ENCODE measurements around the gene AFF3.
"Not testable (repeated sequence)": the region's sequence is repeated elsewhere in the genome, so short reads cannot be mapped to it uniquely, and the experiment has no call there.

AFF3 gene

GRCh38 chr2:100109986-100110613, 32.3 kb downstream of the AFF3 start:
- H3K4me3 ChIP-seq (ENCODE audit: low read depth, low read length) = no peak overlapping the region
- TF ChIP-seq CTCF (IDR thresholded peaks at IDR 0.05; ENCODE audit: borderline replicate concordance, insufficient read depth, low read depth, low read length) = no peak

GRCh38 chr2:100108648-100109020, 33.8 kb downstream of the AFF3 start:
- not testable (repeated sequence) for H3K4me3 ChIP-seq (ENCODE audit: low read depth, low read length)

GRCh38 chr2:100107906-100108647, 34.3 kb downstream of the AFF3 start:
- no peak overlapping the region for H3K4me3 ChIP-seq (ENCODE audit: low read depth, low read length)
- TF ChIP-seq CTCF (IDR thresholded peaks at IDR 0.05; ENCODE audit: borderline replicate concordance, insufficient read depth, low read depth, low read length) = no peak

- TF ChIP-seq CTCF (IDR thresholded peaks at IDR 0.05; ENCODE audit: borderline replicate concordance, insufficient read depth, low read depth, low read length) = no peak
- no peak overlapping the region for H3K4me3 ChIP-seq (ENCODE audit: low read depth, low read length)
Observed at GRCh38 chr2:100107440-100107839, 35.0 kb downstream of the AFF3 start.

- no peak for TF ChIP-seq CTCF (IDR thresholded peaks at IDR 0.05; ENCODE audit: borderline replicate concordance, insufficient read depth, low read depth, low read length)
- no peak overlapping the region for H3K4me3 ChIP-seq (ENCODE audit: low read depth, low read length)
Observed at GRCh38 chr2:100106460-100106859, 35.9 kb downstream of the AFF3 start.

GRCh38 chr2:100105678-100106054, 36.7 kb downstream of the AFF3 start:
- TF ChIP-seq CTCF (IDR thresholded peaks at IDR 0.05; ENCODE audit: borderline replicate concordance, insufficient read depth, low read depth, low read length) = no peak
- H3K4me3 ChIP-seq (ENCODE audit: low read depth, low read length) = peak overlapping the region; percentile 70

GRCh38 chr2:100104718-100105677, 37.4 kb downstream of the AFF3 start:
- H3K4me3 ChIP-seq (ENCODE audit: low read depth, low read length) = peak overlapping the region; percentile 70
- TF ChIP-seq CTCF (IDR thresholded peaks at IDR 0.05; ENCODE audit: borderline replicate concordance, insufficient read depth, low read depth, low read length) = no peak

- H3K4me3 ChIP-seq (ENCODE audit: low read depth, low read length) = peak overlapping the region; percentile 39
Observed at GRCh38 chr2:100104265-100104664, 38.1 kb downstream of the AFF3 start.

- peak overlapping the region; percentile 35 for H3K4me3 ChIP-seq (ENCODE audit: low read depth, low read length)
Observed at GRCh38 chr2:100103527-100104252, 38.7 kb downstream of the AFF3 start.

- not testable (repeated sequence) for H3K4me3 ChIP-seq (ENCODE audit: low read depth, low read length)
Observed at GRCh38 chr2:100102466-100103180, 39.8 kb downstream of the AFF3 start.

All from GM12875 (cell line).